Neural crest cell (in vitro differentiated cells): Measurements from ENCODE around the gene TMEM72. TPM values are rescaled to one million over a fixed set of nuclear protein-coding genes. Genes with fewer than 3 reads are reported as not detected.

Source experiments
- DNase-seq: peaks from one replicate; pipeline ENCODE4 v3.0.0; 2021; ENCODE audit warnings: low read depth, mixed read lengths, low spot score
- H3K27ac Mint-ChIP-seq: one replicate; pipeline ENCODE4 v1.8.0; 2021; ENCODE audit warnings: mild to moderate bottlenecking, mixed read lengths; ENCODE audit not compliant: unreplicated experiment
- H3K27me3 Mint-ChIP-seq: 2 replicates; pipeline ENCODE4 v1.8.0; 2021; ENCODE audit warnings: low read depth, mild to moderate bottlenecking, mixed read lengths
- H3K36me3 Mint-ChIP-seq: 2 replicates; pipeline ENCODE4 v1.8.0; 2021; ENCODE audit warnings: low read depth, mild to moderate bottlenecking, mixed read lengths
- H3K4me1 Mint-ChIP-seq: 2 replicates; pipeline ENCODE4 v1.8.0; 2021; ENCODE audit warnings: mixed read lengths
- H3K4me3 Mint-ChIP-seq: one replicate; pipeline ENCODE4 v1.8.0; 2021; ENCODE audit warnings: mild to moderate bottlenecking, mixed read lengths
- H3K9me3 Mint-ChIP-seq: 2 replicates; pipeline ENCODE4 v1.8.0; 2021; ENCODE audit warnings: mixed read lengths
- total RNA-seq: library from RNA; stranded (reverse); gene quantifications from 2 replicates; pipeline ENCODE4 v1.2.1, GENCODE V29; 2021
- TF ChIP-seq, protein P1 (sequence below): fragments of 200-600 bp; sonication (generic); conservative IDR thresholded peaks from 2 replicates; pipeline ENCODE4 v1.5.0; 2021; ENCODE audit warnings: antibody characterized with exemption, mild to moderate bottlenecking

Gene TMEM72
- total RNA-seq, 1 donor from 2014 or later: not detected

DNA sequence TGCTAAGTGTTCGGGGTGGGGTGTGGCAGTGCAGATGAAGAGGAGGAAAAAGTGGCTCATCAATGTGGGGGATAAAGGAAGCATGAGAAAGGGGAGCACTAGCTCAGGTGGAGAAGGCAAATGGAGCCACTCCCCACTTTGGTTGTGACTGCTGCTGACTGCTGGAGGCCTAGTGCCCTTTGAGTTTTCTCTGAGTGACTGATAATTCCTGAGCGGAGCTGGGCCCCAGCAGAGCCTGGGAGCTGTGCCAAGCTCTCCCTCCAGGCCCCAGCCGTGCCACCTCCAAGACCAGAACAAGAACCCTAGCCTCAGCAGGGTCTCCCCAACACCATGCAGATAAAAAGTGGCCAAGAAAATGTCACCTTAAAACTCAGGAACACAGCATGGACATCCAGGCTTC lies 38.8 kb downstream of the TMEM72 start:
- H3K4me1 Mint-ChIP-seq: peaks cover 69% of the 10 kb centered on the region
- no peak for DNase-seq
- peaks cover 9% of the 10 kb centered on the region for H3K9me3 Mint-ChIP-seq
- H3K27ac Mint-ChIP-seq: peak overlapping the region; percentile 57
- H3K36me3 Mint-ChIP-seq: peaks cover 7% of the 10 kb centered on the region
- TF ChIP-seq, protein P1, sequence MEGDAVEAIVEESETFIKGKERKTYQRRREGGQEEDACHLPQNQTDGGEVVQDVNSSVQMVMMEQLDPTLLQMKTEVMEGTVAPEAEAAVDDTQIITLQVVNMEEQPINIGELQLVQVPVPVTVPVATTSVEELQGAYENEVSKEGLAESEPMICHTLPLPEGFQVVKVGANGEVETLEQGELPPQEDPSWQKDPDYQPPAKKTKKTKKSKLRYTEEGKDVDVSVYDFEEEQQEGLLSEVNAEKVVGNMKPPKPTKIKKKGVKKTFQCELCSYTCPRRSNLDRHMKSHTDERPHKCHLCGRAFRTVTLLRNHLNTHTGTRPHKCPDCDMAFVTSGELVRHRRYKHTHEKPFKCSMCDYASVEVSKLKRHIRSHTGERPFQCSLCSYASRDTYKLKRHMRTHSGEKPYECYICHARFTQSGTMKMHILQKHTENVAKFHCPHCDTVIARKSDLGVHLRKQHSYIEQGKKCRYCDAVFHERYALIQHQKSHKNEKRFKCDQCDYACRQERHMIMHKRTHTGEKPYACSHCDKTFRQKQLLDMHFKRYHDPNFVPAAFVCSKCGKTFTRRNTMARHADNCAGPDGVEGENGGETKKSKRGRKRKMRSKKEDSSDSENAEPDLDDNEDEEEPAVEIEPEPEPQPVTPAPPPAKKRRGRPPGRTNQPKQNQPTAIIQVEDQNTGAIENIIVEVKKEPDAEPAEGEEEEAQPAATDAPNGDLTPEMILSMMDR: no peak
- H3K4me3 Mint-ChIP-seq: no peak overlapping the region
- no peaks in the 10 kb centered on the region for H3K27me3 Mint-ChIP-seq

DNA sequence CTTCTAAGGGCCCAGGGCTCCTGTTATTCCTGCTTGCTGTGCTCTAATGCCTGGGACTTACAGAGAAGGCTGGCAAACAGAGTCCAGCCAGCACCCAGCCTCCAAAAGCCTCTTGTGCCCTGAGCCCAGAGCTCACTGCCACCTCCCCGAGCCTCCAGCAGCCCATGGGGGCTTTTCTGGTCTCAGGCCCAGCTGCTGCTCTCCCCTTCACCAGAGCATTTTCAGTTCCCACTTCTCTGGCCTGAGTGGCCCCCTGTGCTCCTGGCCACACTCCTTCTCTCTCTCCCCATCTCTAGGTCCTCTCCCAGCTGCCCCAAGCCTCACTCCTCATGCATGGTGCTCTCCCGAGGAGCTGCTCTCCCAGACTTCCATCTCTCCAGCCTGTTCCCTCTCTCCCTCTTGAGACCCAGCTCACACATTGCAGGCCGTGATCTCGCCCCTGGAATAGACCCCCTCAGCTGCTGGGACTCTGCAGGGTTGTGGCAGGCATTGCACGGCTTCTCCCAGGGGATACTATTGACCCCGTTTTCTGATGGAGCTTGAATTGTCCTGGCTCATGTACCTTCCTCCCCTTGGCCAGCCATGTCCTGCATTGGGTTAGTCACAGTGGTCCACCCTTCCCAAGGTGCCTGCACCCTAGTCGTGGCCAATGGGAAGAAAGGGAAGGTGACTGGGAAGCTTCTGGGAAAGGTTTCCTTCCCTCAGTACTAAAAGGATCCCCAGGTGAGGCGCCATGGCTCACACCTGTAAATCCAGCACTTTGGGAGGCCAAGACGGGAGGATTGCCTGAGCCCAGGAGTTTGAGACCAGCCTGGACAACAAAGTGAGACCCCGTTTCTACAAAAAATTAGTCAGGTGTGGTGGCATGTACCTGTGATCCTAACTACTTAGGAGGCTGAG lies 39.4 kb downstream of the TMEM72 start:
- peaks cover 72% of the 10 kb centered on the region for H3K4me1 Mint-ChIP-seq
- H3K27me3 Mint-ChIP-seq: no peaks in the 10 kb centered on the region
- no peak overlapping the region for H3K27ac Mint-ChIP-seq
- TF ChIP-seq, protein P1: no peak
- H3K9me3 Mint-ChIP-seq: peaks cover 6% of the 10 kb centered on the region
- H3K4me3 Mint-ChIP-seq: no peak overlapping the region
- peaks cover 4% of the 10 kb centered on the region for H3K36me3 Mint-ChIP-seq
- no peak for DNase-seq

DNA sequence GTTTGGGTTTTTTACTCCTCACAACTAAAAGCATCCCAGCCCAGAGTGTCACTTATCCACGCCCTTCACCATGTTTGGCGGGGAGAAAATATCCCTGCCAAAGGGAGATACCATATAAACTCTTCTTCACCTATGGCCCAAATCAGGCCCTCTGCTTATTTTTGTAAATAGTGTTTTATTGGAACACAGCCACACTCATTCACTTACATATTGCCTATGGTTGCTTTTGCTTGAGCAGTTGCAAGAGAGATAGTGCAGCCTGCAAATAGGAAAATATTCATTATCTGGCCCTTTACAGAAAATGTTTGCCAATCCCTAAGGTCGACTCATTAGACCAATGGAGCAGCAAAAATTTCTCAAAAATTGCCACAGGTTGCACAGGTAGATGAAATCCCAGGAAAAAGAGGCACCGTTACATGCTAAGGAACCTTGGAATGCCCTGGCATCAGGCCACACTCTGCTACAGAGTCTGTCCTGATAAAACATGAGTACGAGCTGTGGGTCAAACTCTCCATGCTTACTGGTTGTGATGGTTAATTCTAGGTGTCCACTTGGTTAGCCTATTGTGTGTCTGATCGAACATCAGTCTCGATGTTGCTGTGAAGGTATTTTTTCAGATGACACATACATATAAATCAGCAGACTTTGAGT lies 40.6 kb downstream of the TMEM72 start:
- Mint-ChIP-seq H3K9me3 (no peaks in the 10 kb centered on the region), H3K4me3 (no peak overlapping the region), H3K4me1 (peaks cover 70% of the 10 kb centered on the region), H3K36me3 (peaks cover 4% of the 10 kb centered on the region), H3K27ac (peak overlapping the region; percentile 79), H3K27me3 (no peaks in the 10 kb centered on the region)
- TF ChIP-seq, protein P1: no peak
- no peak for DNase-seq

DNA sequence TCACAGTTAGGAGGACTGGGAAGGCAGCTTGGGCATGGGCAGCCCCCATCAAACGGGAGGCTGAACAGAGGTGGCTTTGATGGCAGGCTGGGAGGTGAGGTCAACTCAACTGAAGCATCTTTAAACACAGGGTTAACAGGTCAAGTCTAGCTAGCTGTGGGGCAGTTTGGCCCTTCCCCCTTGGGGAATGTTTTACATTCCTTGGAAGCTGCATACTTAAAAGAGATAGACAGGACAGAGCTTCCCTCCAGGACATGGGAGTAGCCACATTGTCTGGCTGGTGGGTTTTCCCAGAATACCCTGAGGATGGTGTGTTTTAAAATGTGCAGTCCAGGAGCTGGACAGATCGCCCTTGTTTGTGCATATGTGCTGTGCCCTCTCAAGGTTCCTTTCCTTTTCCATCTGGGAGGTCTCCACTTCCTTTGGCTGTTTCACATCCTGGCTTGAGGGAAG lies 41.7 kb downstream of the TMEM72 start:
- Mint-ChIP-seq H3K4me3 (peak overlapping the region; percentile 75), H3K27ac (peak overlapping the region; percentile 65)

DNA sequence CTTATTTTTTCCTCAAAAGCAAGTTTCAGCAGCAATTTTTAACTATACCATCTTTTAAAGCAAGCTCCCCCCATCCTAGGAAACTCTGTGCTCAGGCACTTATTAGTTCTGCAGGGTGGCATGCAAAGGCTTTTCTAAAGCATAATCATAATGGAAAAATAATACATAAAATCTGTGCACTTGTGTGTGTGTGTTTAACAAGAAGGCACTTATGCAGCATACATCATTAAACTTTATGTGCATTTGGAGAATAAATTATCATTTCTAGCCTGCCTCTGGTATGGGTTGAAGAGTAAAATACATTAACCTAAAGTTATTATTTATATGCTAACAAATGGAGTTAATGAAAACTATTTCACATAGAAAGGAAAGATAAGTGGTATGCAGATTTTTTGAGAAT lies 42.9 kb downstream of the TMEM72 start:
- Mint-ChIP-seq H3K36me3 (peaks cover 4% of the 10 kb centered on the region), H3K9me3 (no peaks in the 10 kb centered on the region), H3K4me3 (peak overlapping the region; percentile 50), H3K4me1 (peaks cover 76% of the 10 kb centered on the region), H3K27me3 (no peaks in the 10 kb centered on the region), H3K27ac (no peak overlapping the region)
- DNase-seq: no peak
- TF ChIP-seq, protein P1: no peak

More for the DNA sequence above, 41.7 kb downstream of the TMEM72 start:
- H3K27me3 Mint-ChIP-seq: no peaks in the 10 kb centered on the region
- H3K4me1 Mint-ChIP-seq: peaks cover 69% of the 10 kb centered on the region
- peak; percentile 34 for DNase-seq
- TF ChIP-seq, protein P1: no peak
- H3K9me3 Mint-ChIP-seq: no peaks in the 10 kb centered on the region
- peaks cover 4% of the 10 kb centered on the region for H3K36me3 Mint-ChIP-seq
